HL-60 (cell line): ENCODE data around the gene TCFL5.

Source experiments
- POLR2AphosphoS5 ChIP-seq: IDR thresholded peaks from 2 replicates; pipeline ENCODE4 v1.6.1; 2012; ENCODE audit warnings: low read depth
- TF ChIP-seq, protein P1 (sequence below): IDR thresholded peaks from one replicate; pipeline ENCODE4 v1.5.1; 2011; ENCODE audit warnings: low read length, control low read depth, inconsistent platforms; ENCODE audit not compliant: insufficient read depth

DNA sequence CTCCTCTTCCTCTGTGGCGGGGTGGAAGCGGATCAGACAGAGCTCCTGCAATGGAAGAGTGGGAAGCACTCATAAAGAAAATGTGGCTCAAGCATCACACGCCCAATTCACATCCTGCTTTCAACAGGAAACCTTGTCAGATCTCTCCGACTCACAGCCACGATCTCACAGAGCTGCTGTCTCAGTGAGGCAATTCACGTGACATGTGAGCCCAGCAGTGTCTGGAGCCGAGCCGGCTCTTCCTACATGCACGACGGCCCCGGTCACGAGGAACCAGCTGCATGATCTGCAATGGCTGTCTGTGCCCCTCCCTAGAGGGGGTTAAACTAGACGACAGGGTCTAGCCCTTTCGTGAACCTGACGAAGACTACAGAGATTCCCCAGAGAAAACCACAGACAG, 29.5 kb upstream of the TCFL5 start:
- no peak for TF ChIP-seq POLR2AphosphoS5
- TF ChIP-seq, protein P1, sequence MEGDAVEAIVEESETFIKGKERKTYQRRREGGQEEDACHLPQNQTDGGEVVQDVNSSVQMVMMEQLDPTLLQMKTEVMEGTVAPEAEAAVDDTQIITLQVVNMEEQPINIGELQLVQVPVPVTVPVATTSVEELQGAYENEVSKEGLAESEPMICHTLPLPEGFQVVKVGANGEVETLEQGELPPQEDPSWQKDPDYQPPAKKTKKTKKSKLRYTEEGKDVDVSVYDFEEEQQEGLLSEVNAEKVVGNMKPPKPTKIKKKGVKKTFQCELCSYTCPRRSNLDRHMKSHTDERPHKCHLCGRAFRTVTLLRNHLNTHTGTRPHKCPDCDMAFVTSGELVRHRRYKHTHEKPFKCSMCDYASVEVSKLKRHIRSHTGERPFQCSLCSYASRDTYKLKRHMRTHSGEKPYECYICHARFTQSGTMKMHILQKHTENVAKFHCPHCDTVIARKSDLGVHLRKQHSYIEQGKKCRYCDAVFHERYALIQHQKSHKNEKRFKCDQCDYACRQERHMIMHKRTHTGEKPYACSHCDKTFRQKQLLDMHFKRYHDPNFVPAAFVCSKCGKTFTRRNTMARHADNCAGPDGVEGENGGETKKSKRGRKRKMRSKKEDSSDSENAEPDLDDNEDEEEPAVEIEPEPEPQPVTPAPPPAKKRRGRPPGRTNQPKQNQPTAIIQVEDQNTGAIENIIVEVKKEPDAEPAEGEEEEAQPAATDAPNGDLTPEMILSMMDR: no peak
